Esophagus squamous epithelium (tissue), 4 donors: ENCODE results near the gene LRP1.

ENCODE experiments used
- POLR2A ChIP-seq, 4 donors: fragments of 450-650 bp; IDR thresholded peaks; one replicate each; pipeline ENCODE4 v1.6.1; 2017; ENCODE audit warnings: antibody characterized with exemption in 4 of 4, mild to moderate bottlenecking in 4 of 4, moderate library complexity in 3 of 4
- TF ChIP-seq, protein P1 (sequence below), 6 experiments: fragments of 450-650 bp in 4 of 6; fragments of 200-600 bp in 2 of 6; sonication (generic) in 2 of 6; IDR thresholded peaks; one replicate each; pipeline ENCODE4 v1.5.1; 2016 to 2019; ENCODE audit warnings: antibody characterized with exemption in 6 of 6, mild to moderate bottlenecking in 4 of 6, moderate library complexity in 4 of 6

DNA sequence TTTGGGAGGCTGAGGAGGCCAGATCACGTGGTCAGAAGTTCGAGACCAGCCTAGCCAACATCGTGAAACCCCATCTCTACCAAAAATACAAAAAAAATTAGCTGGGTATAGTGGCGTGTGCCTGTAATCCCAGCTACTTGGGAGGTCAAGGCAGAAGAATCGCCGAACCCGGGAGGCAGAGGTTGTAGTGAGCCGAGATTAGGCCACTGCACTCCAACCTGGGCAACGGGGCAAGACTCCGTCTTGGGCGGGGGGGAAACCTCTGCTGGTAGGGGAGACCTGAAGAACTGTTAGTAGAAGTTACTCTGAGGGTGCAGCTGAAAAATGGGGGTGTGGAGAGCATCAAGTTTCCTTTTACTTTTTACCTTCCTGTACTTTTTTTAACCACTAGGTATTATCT is 2.2 kb upstream of the LRP1 start:
- no peak for TF ChIP-seq POLR2A (IDR thresholded peaks at IDR 0.05)
- TF ChIP-seq, protein P1, sequence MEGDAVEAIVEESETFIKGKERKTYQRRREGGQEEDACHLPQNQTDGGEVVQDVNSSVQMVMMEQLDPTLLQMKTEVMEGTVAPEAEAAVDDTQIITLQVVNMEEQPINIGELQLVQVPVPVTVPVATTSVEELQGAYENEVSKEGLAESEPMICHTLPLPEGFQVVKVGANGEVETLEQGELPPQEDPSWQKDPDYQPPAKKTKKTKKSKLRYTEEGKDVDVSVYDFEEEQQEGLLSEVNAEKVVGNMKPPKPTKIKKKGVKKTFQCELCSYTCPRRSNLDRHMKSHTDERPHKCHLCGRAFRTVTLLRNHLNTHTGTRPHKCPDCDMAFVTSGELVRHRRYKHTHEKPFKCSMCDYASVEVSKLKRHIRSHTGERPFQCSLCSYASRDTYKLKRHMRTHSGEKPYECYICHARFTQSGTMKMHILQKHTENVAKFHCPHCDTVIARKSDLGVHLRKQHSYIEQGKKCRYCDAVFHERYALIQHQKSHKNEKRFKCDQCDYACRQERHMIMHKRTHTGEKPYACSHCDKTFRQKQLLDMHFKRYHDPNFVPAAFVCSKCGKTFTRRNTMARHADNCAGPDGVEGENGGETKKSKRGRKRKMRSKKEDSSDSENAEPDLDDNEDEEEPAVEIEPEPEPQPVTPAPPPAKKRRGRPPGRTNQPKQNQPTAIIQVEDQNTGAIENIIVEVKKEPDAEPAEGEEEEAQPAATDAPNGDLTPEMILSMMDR (IDR thresholded peaks at IDR 0.05): no peak
